ENCODE results near the gene IPO11. TPM values are rescaled to one million over a fixed set of nuclear protein-coding genes. Genes with fewer than 3 reads are reported as not detected.
"Not testable (repeated sequence)": the region's sequence is repeated elsewhere in the genome, so short reads cannot be mapped to it uniquely, and the experiment has no call there.

Gene IPO11
- total RNA-seq, 1 experiment from 2014 or later: 66.5 TPM

- POLR2A ChIA-PET (ENCODE audit: low non-redundant PET): interaction anchor here (0.7 kb wide), 1 partner anchor 707 kb away, joined by 4 read pairs; no protein-coding TSS in a partner anchor
- H3K4me3 ChIP-seq (ENCODE audit: low read depth, low read length, poor library complexity, severe bottlenecking): no peak overlapping the region
- BruUV-seq (replicated peaks): no TSS peak
- no peak overlapping the region for H3K27ac ChIP-seq (ENCODE audit: low read depth, low read length, poor library complexity, severe bottlenecking)
- H3K27me3 ChIP-seq (replicated peaks; ENCODE audit: insufficient read depth, low read depth, low read length, poor library complexity): no peaks in the 10 kb centered on the region
- no peak for DNase-seq (ENCODE audit: low spot score)
- no peaks in the 10 kb centered on the region for H3K4me1 ChIP-seq (ENCODE audit: insufficient read depth, low read length, poor library complexity, severe bottlenecking)
- TF ChIP-seq EZH2 (IDR thresholded peaks at IDR 0.05; ENCODE audit: borderline replicate concordance, low read depth, low read length, poor library complexity, severe bottlenecking) (no peak), CTCF (conservative IDR thresholded peaks at IDR 0.05; ENCODE audit: low read depth, low read length) (no peak)
- CTCF ChIA-PET: no interaction called here
- H3K9me3 ChIP-seq (ENCODE audit: low read depth, low read length, poor library complexity, severe bottlenecking): no peaks in the 10 kb centered on the region
- H3K36me3 ChIP-seq (ENCODE audit: insufficient read depth, low read length, poor library complexity, severe bottlenecking): peaks cover 5% of the 10 kb centered on the region
- intact Hi-C loops (cut with micrococcal nuclease; ENCODE audit: unreplicated experiment): no loop called here
Measured at GRCh38 chr5:62561896-62562295, 149.3 kb downstream of the IPO11 start.

GRCh38 chr5:62562867-62563266 lies 150.3 kb downstream of the IPO11 start:
- no peaks in the 10 kb centered on the region for H3K27me3 ChIP-seq (replicated peaks; ENCODE audit: insufficient read depth, low read depth, low read length, poor library complexity)
- H3K4me3 ChIP-seq (ENCODE audit: low read depth, low read length, poor library complexity, severe bottlenecking): no peak overlapping the region
- no TSS peak for BruUV-seq (replicated peaks)
- TF ChIP-seq CTCF (conservative IDR thresholded peaks at IDR 0.05; ENCODE audit: low read depth, low read length): no peak
- no peak for TF ChIP-seq EZH2 (IDR thresholded peaks at IDR 0.05; ENCODE audit: borderline replicate concordance, low read depth, low read length, poor library complexity, severe bottlenecking)
- no peaks in the 10 kb centered on the region for H3K4me1 ChIP-seq (ENCODE audit: insufficient read depth, low read length, poor library complexity, severe bottlenecking)
- CTCF ChIA-PET: no interaction called here
- POLR2A ChIA-PET (ENCODE audit: low non-redundant PET): no interaction called here
- H3K9me3 ChIP-seq (ENCODE audit: low read depth, low read length, poor library complexity, severe bottlenecking): no peaks in the 10 kb centered on the region
- no peak for DNase-seq (ENCODE audit: low spot score)
- no peak overlapping the region for H3K27ac ChIP-seq (ENCODE audit: low read depth, low read length, poor library complexity, severe bottlenecking)
- H3K36me3 ChIP-seq (ENCODE audit: insufficient read depth, low read length, poor library complexity, severe bottlenecking): peaks cover 5% of the 10 kb centered on the region
- intact Hi-C loops (cut with micrococcal nuclease; ENCODE audit: unreplicated experiment): no loop called here

- intact Hi-C loops (cut with micrococcal nuclease; ENCODE audit: unreplicated experiment): no loop called here
- Histone ChIP-seq H3K4me3 (ENCODE audit: low read depth, low read length, poor library complexity, severe bottlenecking) (no peak overlapping the region), H3K27ac (ENCODE audit: low read depth, low read length, poor library complexity, severe bottlenecking) (no peak overlapping the region), H3K9me3 (ENCODE audit: low read depth, low read length, poor library complexity, severe bottlenecking) (no peaks in the 10 kb centered on the region), H3K27me3 (replicated peaks; ENCODE audit: insufficient read depth, low read depth, low read length, poor library complexity) (no peaks in the 10 kb centered on the region), H3K36me3 (ENCODE audit: insufficient read depth, low read length, poor library complexity, severe bottlenecking) (peaks cover 2% of the 10 kb centered on the region), H3K4me1 (ENCODE audit: insufficient read depth, low read length, poor library complexity, severe bottlenecking) (peaks cover 5% of the 10 kb centered on the region)
- TF ChIP-seq EZH2 (IDR thresholded peaks at IDR 0.05; ENCODE audit: borderline replicate concordance, low read depth, low read length, poor library complexity, severe bottlenecking) (no peak), CTCF (conservative IDR thresholded peaks at IDR 0.05; ENCODE audit: low read depth, low read length) (no peak)
- no TSS peak for BruUV-seq (replicated peaks)
- ChIA-PET POLR2A (ENCODE audit: low non-redundant PET) (no interaction called here), CTCF (no interaction called here)
- peak; percentile 10 for DNase-seq (ENCODE audit: low spot score)
Measured at GRCh38 chr5:62564101-62564500, 151.5 kb downstream of the IPO11 start.

- intact Hi-C loops (cut with micrococcal nuclease; ENCODE audit: unreplicated experiment); H3K27ac ChIP-seq (ENCODE audit: low read depth, low read length, poor library complexity, severe bottlenecking); H3K27me3 ChIP-seq (replicated peaks; ENCODE audit: insufficient read depth, low read depth, low read length, poor library complexity); CTCF ChIA-PET; POLR2A ChIA-PET (ENCODE audit: low non-redundant PET); H3K9me3 ChIP-seq (ENCODE audit: low read depth, low read length, poor library complexity, severe bottlenecking); H3K4me1 ChIP-seq (ENCODE audit: insufficient read depth, low read length, poor library complexity, severe bottlenecking); H3K36me3 ChIP-seq (ENCODE audit: insufficient read depth, low read length, poor library complexity, severe bottlenecking); BruUV-seq (replicated peaks); DNase-seq (ENCODE audit: low spot score); H3K4me3 ChIP-seq (ENCODE audit: low read depth, low read length, poor library complexity, severe bottlenecking): not testable (repeated sequence)
Measured at GRCh38 chr5:62565740-62566139, 153.2 kb downstream of the IPO11 start.

Data from A673 (cell line).